IPS-20b (cell line): Measurements from ENCODE around the gene FLNC.

ENCODE experiments used
- H3K27ac ChIP-seq: one replicate; pipeline ENCODE4 v1.5.1; 2013; ENCODE audit warnings: low read length
- H3K27me3 ChIP-seq: 2 replicates; pipeline ENCODE4 v1.6.1; 2013; ENCODE audit warnings: mild to moderate bottlenecking, low read length, inconsistent platforms; ENCODE audit not compliant: insufficient read depth
- H3K36me3 ChIP-seq: 2 replicates; pipeline ENCODE4 v1.6.1; 2013; ENCODE audit warnings: low read depth, mild to moderate bottlenecking, inconsistent platforms, low read length, moderate library complexity; ENCODE audit not compliant: insufficient read depth
- H3K4me1 ChIP-seq: 2 replicates; pipeline ENCODE4 v1.6.1; 2013; ENCODE audit warnings: mild to moderate bottlenecking, control low read depth, inconsistent platforms, low read length, moderate library complexity; ENCODE audit not compliant: insufficient read depth
- H3K4me3 ChIP-seq: 2 replicates; pipeline ENCODE4 v1.5.1; 2013; ENCODE audit warnings: mild to moderate bottlenecking, low read length, inconsistent platforms
- H3K9ac ChIP-seq: 2 replicates; pipeline ENCODE4 v1.6.1; 2013; ENCODE audit warnings: low read depth, mild to moderate bottlenecking, inconsistent platforms, low read length, moderate library complexity
- H3K9me3 ChIP-seq: 2 replicates; pipeline ENCODE4 v1.6.1; 2013; ENCODE audit warnings: mild to moderate bottlenecking, low read depth, low read length, inconsistent platforms; ENCODE audit not compliant: insufficient read depth

FLNC gene

GRCh38 chr7:128791972-128792327 is 38.3 kb upstream of the FLNC start:
- Histone ChIP-seq H3K27me3 (peaks cover 18% of the 10 kb centered on the region; the same call in 1 of the 2 replicates), H3K9ac (peak overlapping the region; percentile 77; the same call in 1 of the 2 replicates), H3K27ac (no peak overlapping the region), H3K9me3 (no peaks in the 10 kb centered on the region), H3K4me3 (peak overlapping the region; percentile 92), H3K36me3 (peaks cover 26% of the 10 kb centered on the region), H3K4me1 (peaks cover 15% of the 10 kb centered on the region)

- H3K4me3 ChIP-seq = peak overlapping the region; percentile 92
- H3K9ac ChIP-seq = peak overlapping the region; percentile 43; the same call in 1 of the 2 replicates
- peaks cover 18% of the 10 kb centered on the region; the same call in 1 of the 2 replicates for H3K27me3 ChIP-seq
- peaks cover 15% of the 10 kb centered on the region for H3K4me1 ChIP-seq
- H3K36me3 ChIP-seq = peaks cover 33% of the 10 kb centered on the region
- H3K9me3 ChIP-seq = no peaks in the 10 kb centered on the region
- no peak overlapping the region for H3K27ac ChIP-seq
Observed at GRCh38 chr7:128792471-128793180, 37.6 kb upstream of the FLNC start.

- peaks cover 18% of the 10 kb centered on the region; the same call in 1 of the 2 replicates for H3K27me3 ChIP-seq
- H3K36me3 ChIP-seq = peaks cover 33% of the 10 kb centered on the region
- no peaks in the 10 kb centered on the region for H3K9me3 ChIP-seq
- no peak overlapping the region for H3K4me3 ChIP-seq
- peaks cover 15% of the 10 kb centered on the region for H3K4me1 ChIP-seq
- no peak overlapping the region for H3K27ac ChIP-seq
- H3K9ac ChIP-seq = peak overlapping the region; percentile 43; the same call in 1 of the 2 replicates
Observed at GRCh38 chr7:128793181-128793547, 37.0 kb upstream of the FLNC start.

- Histone ChIP-seq H3K4me3 (no peak overlapping the region), H3K9ac (no peak overlapping the region)
Observed at GRCh38 chr7:128794020-128794419, 36.2 kb upstream of the FLNC start.

GRCh38 chr7:128794436-128794835 is 35.8 kb upstream of the FLNC start:
- Histone ChIP-seq H3K27ac (no peak overlapping the region), H3K4me1 (peaks cover 15% of the 10 kb centered on the region), H3K36me3 (peaks cover 37% of the 10 kb centered on the region), H3K9me3 (no peaks in the 10 kb centered on the region), H3K27me3 (peaks cover 16% of the 10 kb centered on the region; the same call in 1 of the 2 replicates), H3K4me3 (no peak overlapping the region), H3K9ac (peak overlapping the region; percentile 37; the same call in 1 of the 2 replicates)

More at GRCh38 chr7:128794020-128794419, 36.2 kb upstream of the FLNC start:
- Histone ChIP-seq H3K36me3 (peaks cover 33% of the 10 kb centered on the region), H3K9me3 (no peaks in the 10 kb centered on the region), H3K4me1 (peaks cover 15% of the 10 kb centered on the region), H3K27ac (no peak overlapping the region), H3K27me3 (peaks cover 18% of the 10 kb centered on the region; the same call in 1 of the 2 replicates)

- H3K9me3 ChIP-seq = no peaks in the 10 kb centered on the region
- no peak overlapping the region for H3K4me3 ChIP-seq
- H3K4me1 ChIP-seq = peaks cover 15% of the 10 kb centered on the region
- peak overlapping the region; percentile 37; the same call in 1 of the 2 replicates for H3K9ac ChIP-seq
- H3K27me3 ChIP-seq = peaks cover 10% of the 10 kb centered on the region; the same call in 1 of the 2 replicates
- H3K36me3 ChIP-seq = peaks cover 40% of the 10 kb centered on the region
- no peak overlapping the region for H3K27ac ChIP-seq
Observed at GRCh38 chr7:128795129-128795528, 35.1 kb upstream of the FLNC start.

- H3K27ac ChIP-seq = no peak overlapping the region
- H3K36me3 ChIP-seq = peaks cover 48% of the 10 kb centered on the region
- H3K9ac ChIP-seq = no peak overlapping the region
- H3K9me3 ChIP-seq = no peaks in the 10 kb centered on the region
- H3K4me3 ChIP-seq = no peak overlapping the region
- peaks cover 15% of the 10 kb centered on the region for H3K4me1 ChIP-seq
- 0 out of 2 replicates have a peak, but pooled peaks cover 6% of the 10 kb centered on the region for H3K27me3 ChIP-seq
Observed at GRCh38 chr7:128796327-128796726, 33.9 kb upstream of the FLNC start.

GRCh38 chr7:128799451-128799850 is 30.8 kb upstream of the FLNC start:
- H3K27me3 ChIP-seq = no peaks in the 10 kb centered on the region
- no peak overlapping the region for H3K27ac ChIP-seq
- peaks cover 5% of the 10 kb centered on the region; the same call in 1 of the 2 replicates for H3K4me1 ChIP-seq
- H3K4me3 ChIP-seq = no peak overlapping the region
- H3K9me3 ChIP-seq = no peaks in the 10 kb centered on the region
- H3K9ac ChIP-seq = no peak overlapping the region
- peaks cover 69% of the 10 kb centered on the region for H3K36me3 ChIP-seq

GRCh38 chr7:128800567-128800966 is 29.6 kb upstream of the FLNC start:
- no peak overlapping the region for H3K27ac ChIP-seq
- H3K27me3 ChIP-seq = no peaks in the 10 kb centered on the region
- no peak overlapping the region for H3K4me3 ChIP-seq
- H3K9me3 ChIP-seq = no peaks in the 10 kb centered on the region
- H3K4me1 ChIP-seq = no peaks in the 10 kb centered on the region; the same call in 1 of the 2 replicates
- H3K9ac ChIP-seq = no peak overlapping the region
- peaks cover 69% of the 10 kb centered on the region for H3K36me3 ChIP-seq

- Histone ChIP-seq H3K9me3 (no peaks in the 10 kb centered on the region), H3K27me3 (no peaks in the 10 kb centered on the region), H3K27ac (no peak overlapping the region), H3K9ac (no peak overlapping the region), H3K4me3 (no peak overlapping the region), H3K36me3 (peaks cover 69% of the 10 kb centered on the region), H3K4me1 (no peaks in the 10 kb centered on the region; the same call in 1 of the 2 replicates)
Observed at GRCh38 chr7:128801003-128801402, 29.2 kb upstream of the FLNC start.

- no peaks in the 10 kb centered on the region for H3K27me3 ChIP-seq
- H3K36me3 ChIP-seq = peaks cover 72% of the 10 kb centered on the region
- no peak overlapping the region for H3K4me3 ChIP-seq
Observed at GRCh38 chr7:128801667-128802418, 28.4 kb upstream of the FLNC start.

More at GRCh38 chr7:128801667-128802418, 28.4 kb upstream of the FLNC start:
- no peaks in the 10 kb centered on the region for H3K9me3 ChIP-seq
- H3K27ac ChIP-seq = no peak overlapping the region
- H3K4me1 ChIP-seq = no peaks in the 10 kb centered on the region; the same call in 1 of the 2 replicates
- H3K9ac ChIP-seq = no peak overlapping the region
